A204.1 (cell line): ENCODE results near the gene ABHD6.
"Not testable (repeated sequence)": the region's sequence is repeated elsewhere in the genome, so short reads cannot be mapped to it uniquely, and the experiment has no call there.

ENCODE experiments used
- FAIRE-seq: peaks from 2 replicates; lab custom pipeline; 2012; peaks lifted over from hg19 to GRCh38; lab: Jason Lieb, UNC

Gene ABHD6

GRCh38 chr3:58243976-58244585, 6.5 kb downstream of the ABHD6 start:
- FAIRE-seq, result no peak

GRCh38 chr3:58246148-58247047, 8.8 kb downstream of the ABHD6 start:
- FAIRE-seq, result no peak

GRCh38 chr3:58249358-58250092, 11.9 kb downstream of the ABHD6 start:
- no peak for FAIRE-seq

- FAIRE-seq, result no peak
Observed at GRCh38 chr3:58250093-58250707, 12.6 kb downstream of the ABHD6 start.

- no peak for FAIRE-seq
Observed at GRCh38 chr3:58251631-58252035, 14.0 kb downstream of the ABHD6 start.

- FAIRE-seq, result no peak
Observed at GRCh38 chr3:58254144-58254543, 16.6 kb downstream of the ABHD6 start.

- FAIRE-seq, result no peak
Observed at GRCh38 chr3:58256061-58256460, 18.5 kb downstream of the ABHD6 start.

GRCh38 chr3:58256511-58256910, 18.9 kb downstream of the ABHD6 start:
- FAIRE-seq, result no peak

GRCh38 chr3:58258392-58259055, 20.9 kb downstream of the ABHD6 start:
- FAIRE-seq, result no peak

- FAIRE-seq, result no peak
Observed at GRCh38 chr3:58260261-58260731, 22.7 kb downstream of the ABHD6 start.

GRCh38 chr3:58260733-58261132, 23.1 kb downstream of the ABHD6 start:
- no peak for FAIRE-seq

- no peak for FAIRE-seq
Observed at GRCh38 chr3:58261954-58262666, 24.5 kb downstream of the ABHD6 start.

GRCh38 chr3:58266577-58266976, 29.0 kb downstream of the ABHD6 start:
- no peak for FAIRE-seq

GRCh38 chr3:58267543-58267942, 30.0 kb downstream of the ABHD6 start:
- not testable (repeated sequence) for FAIRE-seq

- no peak for FAIRE-seq
Observed at GRCh38 chr3:58269356-58269755, 31.8 kb downstream of the ABHD6 start.

- no peak for FAIRE-seq
Observed at GRCh38 chr3:58270485-58270884, 32.9 kb downstream of the ABHD6 start.

GRCh38 chr3:58271901-58272501, 34.4 kb downstream of the ABHD6 start:
- FAIRE-seq, result no peak

GRCh38 chr3:58272891-58273290, 35.3 kb downstream of the ABHD6 start:
- no peak for FAIRE-seq

GRCh38 chr3:58273362-58273761, 35.8 kb downstream of the ABHD6 start:
- FAIRE-seq, result not testable (repeated sequence)

- FAIRE-seq, result no peak
Observed at GRCh38 chr3:58274027-58274614, 36.5 kb downstream of the ABHD6 start.
